GM12864 (cell line): ENCODE measurements around the gene ADCY6.
A peak's percentile ranks its signal among the peaks of the same experiment; 100 is the strongest.

Source experiments
- DNase-seq: peaks from one replicate; pipeline ENCODE4 v3.0.0-alpha.2; 2011; ENCODE audit warnings: low read depth
- H3K4me3 ChIP-seq: 2 replicates; pipeline ENCODE4 v1.5.1; 2011; ENCODE audit warnings: mild to moderate bottlenecking, low read depth, low read length, control low read depth
- CTCF ChIP-seq: IDR thresholded peaks from 2 replicates; pipeline ENCODE4 v1.5.1; 2011; ENCODE audit warnings: low read depth, mild to moderate bottlenecking, moderate library complexity, low read length, control low read depth, inconsistent platforms; ENCODE audit errors: missing control alignments

ADCY6 gene

GRCh38 chr12:48815126-48816110 is 26.5 kb upstream of the ADCY6 start:
- no peak for TF ChIP-seq CTCF
- H3K4me3 ChIP-seq: peak overlapping the region; percentile 61
- no peak for DNase-seq

- DNase-seq: no peak
- peak overlapping the region; percentile 61 for H3K4me3 ChIP-seq
- peak; percentile 99 for TF ChIP-seq CTCF
Observed at GRCh38 chr12:48814262-48815125, 25.6 kb upstream of the ADCY6 start.

- TF ChIP-seq CTCF: peak; percentile 0
- DNase-seq: no peak
- peak overlapping the region; percentile 61 for H3K4me3 ChIP-seq
Observed at GRCh38 chr12:48813465-48814261, 24.8 kb upstream of the ADCY6 start.

GRCh38 chr12:48812389-48812788 is 23.5 kb upstream of the ADCY6 start:
- H3K4me3 ChIP-seq: no peak overlapping the region
- no peak for TF ChIP-seq CTCF
- DNase-seq: no peak

GRCh38 chr12:48811437-48812090 is 22.7 kb upstream of the ADCY6 start:
- no peak overlapping the region for H3K4me3 ChIP-seq
- DNase-seq: no peak
- no peak for TF ChIP-seq CTCF

- no peak for DNase-seq
- no peak for TF ChIP-seq CTCF
- H3K4me3 ChIP-seq: no peak overlapping the region
Observed at GRCh38 chr12:48810903-48811431, 22.1 kb upstream of the ADCY6 start.
